ENCODE results near the gene PLPP7. TPM values are rescaled to one million over a fixed set of nuclear protein-coding genes. Genes with fewer than 3 reads are reported as not detected.

PLPP7 gene
- total RNA-seq, 2 donors from 2014 or later = 2.1 to 3.6 TPM

GRCh38 chr9:131275332-131276093 lies 14.0 kb upstream of the PLPP7 start:
- no peak for ATAC-seq
- no peak for DNase-seq
- H3K36me3 ChIP-seq (replicated peaks in 1 of 2; ENCODE audit: insufficient read depth in 1 of 2, low read depth in 2 of 2) = no peaks in the 10 kb centered on the region
- H3K27ac ChIP-seq = peak overlapping the region in 2 of 4 donors; percentile 36 to 67
- H3K27me3 ChIP-seq = no peaks in the 10 kb centered on the region
- TF ChIP-seq POLR2A (IDR thresholded peaks at IDR 0.05) = no peak
- TF ChIP-seq, protein P1, sequence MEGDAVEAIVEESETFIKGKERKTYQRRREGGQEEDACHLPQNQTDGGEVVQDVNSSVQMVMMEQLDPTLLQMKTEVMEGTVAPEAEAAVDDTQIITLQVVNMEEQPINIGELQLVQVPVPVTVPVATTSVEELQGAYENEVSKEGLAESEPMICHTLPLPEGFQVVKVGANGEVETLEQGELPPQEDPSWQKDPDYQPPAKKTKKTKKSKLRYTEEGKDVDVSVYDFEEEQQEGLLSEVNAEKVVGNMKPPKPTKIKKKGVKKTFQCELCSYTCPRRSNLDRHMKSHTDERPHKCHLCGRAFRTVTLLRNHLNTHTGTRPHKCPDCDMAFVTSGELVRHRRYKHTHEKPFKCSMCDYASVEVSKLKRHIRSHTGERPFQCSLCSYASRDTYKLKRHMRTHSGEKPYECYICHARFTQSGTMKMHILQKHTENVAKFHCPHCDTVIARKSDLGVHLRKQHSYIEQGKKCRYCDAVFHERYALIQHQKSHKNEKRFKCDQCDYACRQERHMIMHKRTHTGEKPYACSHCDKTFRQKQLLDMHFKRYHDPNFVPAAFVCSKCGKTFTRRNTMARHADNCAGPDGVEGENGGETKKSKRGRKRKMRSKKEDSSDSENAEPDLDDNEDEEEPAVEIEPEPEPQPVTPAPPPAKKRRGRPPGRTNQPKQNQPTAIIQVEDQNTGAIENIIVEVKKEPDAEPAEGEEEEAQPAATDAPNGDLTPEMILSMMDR (IDR thresholded peaks at IDR 0.05) = no peak
- no peak overlapping the region for H3K4me3 ChIP-seq
- no peaks in the 10 kb centered on the region for H3K9me3 ChIP-seq
- WGBS, 2 donors = 75 to 90% methylated on average over 17 to 29 of the region's 29 CpGs
- peaks cover 16% of the 10 kb centered on the region for H3K4me1 ChIP-seq
- intact Hi-C loops (cut with DNase I) = no loop called here

- Histone ChIP-seq H3K9me3 (no peaks in the 10 kb centered on the region), H3K27ac (peak within 1 kb of the TSS in 3 of 4 donors; percentile 30 to 67 (median 34)), H3K4me1 (peaks cover 16% of the 10 kb centered on the region), H3K4me3 (peak within 1 kb of the TSS in 1 of 2 donors; percentile 75), H3K27me3 (no peaks in the 10 kb centered on the region), H3K36me3 (replicated peaks in 1 of 2; ENCODE audit: insufficient read depth in 1 of 2, low read depth in 2 of 2) (no peaks in the 10 kb centered on the region)
- intact Hi-C loops (cut with DNase I) = no loop called here
- ATAC-seq (no peak), DNase-seq (peak in 2 of 4 donors; percentile 34 to 51)
- TF ChIP-seq POLR2A (IDR thresholded peaks at IDR 0.05) = peak in 1 of 3 donors; percentile 16
- TF ChIP-seq, protein P1 (IDR thresholded peaks at IDR 0.05) = peak in 1 of 7 experiments; percentile 6
- 20 to 56% methylated on average over 13 to 64 of the region's 76 CpGs for WGBS, 2 donors
These were observed 13.2 kb upstream of the PLPP7 start, which contains the start of gene FAM78A for GRCh38 chr9:131276094-131276888. TSS of gene FAM78A (minus strand) at chr9:131276510. CDS start at chr9:131276179, 331 bp downstream.

DNA sequence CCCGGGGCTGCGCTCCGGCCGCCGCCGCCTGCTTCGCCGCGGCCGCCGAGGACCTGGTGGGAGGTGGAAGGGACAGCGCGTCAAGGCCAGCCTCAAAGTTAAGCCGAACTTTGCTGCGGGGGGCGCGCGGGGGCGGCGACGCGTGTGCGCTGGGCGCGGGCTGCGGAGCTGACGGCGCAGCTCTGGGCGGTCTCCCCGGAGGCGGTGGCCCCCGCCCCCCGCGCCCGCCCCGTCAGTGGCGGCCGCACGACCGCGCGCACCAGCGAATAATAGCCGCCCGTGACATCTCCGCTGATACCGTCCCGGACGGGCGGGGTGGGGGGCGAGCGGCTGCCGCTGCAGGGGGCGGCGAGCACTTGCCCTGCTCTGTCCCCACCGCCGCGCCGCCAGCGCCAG lies 12.6 kb upstream of the PLPP7 start:
- TF ChIP-seq POLR2A (IDR thresholded peaks at IDR 0.05) = no peak
- TF ChIP-seq, protein P1 (IDR thresholded peaks at IDR 0.05) = no peak
- no peak for DNase-seq
- Histone ChIP-seq H3K4me1 (peaks cover 16% of the 10 kb centered on the region), H3K9me3 (no peaks in the 10 kb centered on the region), H3K36me3 (replicated peaks in 1 of 2; ENCODE audit: insufficient read depth in 1 of 2, low read depth in 2 of 2) (no peaks in the 10 kb centered on the region), H3K27ac (peak overlapping the region in 1 of 4 donors; percentile 67), H3K4me3 (peak overlapping the region in 1 of 2 donors; percentile 75), H3K27me3 (no peaks in the 10 kb centered on the region)
- 1% methylated on average over 25 of the region's 60 CpGs; no CpG with 5 or more reads in 1 of the 2 donors for WGBS, 2 donors
- intact Hi-C loops (cut with DNase I) = no loop called here
- ATAC-seq = no peak

DNA sequence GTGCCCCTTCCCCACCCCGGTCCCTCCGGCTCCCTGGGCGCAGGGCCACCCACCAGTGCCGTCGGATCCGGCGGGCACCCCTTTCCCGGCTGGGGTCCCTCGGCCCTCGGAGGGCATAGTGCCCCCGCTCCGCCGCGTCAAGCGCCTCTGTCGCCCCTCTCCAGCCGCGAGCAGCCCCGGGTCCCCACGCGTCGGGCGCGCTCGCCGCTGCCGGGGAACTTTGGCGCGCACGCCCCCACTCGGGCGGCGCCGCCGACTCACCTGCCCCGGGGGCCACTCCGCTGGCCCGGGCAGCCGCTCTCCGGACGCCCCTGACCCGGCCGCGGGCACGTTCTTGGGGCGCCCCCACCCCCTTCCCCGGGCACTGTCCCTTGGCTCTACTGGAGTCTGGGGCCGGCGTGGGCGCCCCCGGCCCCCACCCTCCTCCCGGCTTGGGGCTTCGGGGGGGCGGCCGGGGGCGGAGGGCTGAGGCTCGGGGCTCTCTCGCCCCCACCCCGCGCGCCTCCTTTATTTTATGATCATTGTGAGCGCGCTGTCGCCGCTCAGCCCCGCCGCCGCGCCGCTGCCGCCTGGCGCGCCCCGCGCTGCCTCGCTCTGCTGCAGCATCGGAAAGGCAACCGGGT lies 12.1 kb upstream of the PLPP7 start:
- intact Hi-C loops (cut with DNase I) = no loop called here
- Histone ChIP-seq H3K4me3 (peak overlapping the region; percentile 47 to 75), H3K27me3 (no peaks in the 10 kb centered on the region), H3K27ac (peak overlapping the region in 2 of 4 donors; percentile 34 to 65), H3K4me1 (peaks cover 17% of the 10 kb centered on the region), H3K9me3 (no peaks in the 10 kb centered on the region), H3K36me3 (replicated peaks in 1 of 2; ENCODE audit: insufficient read depth in 1 of 2, low read depth in 2 of 2) (no peaks in the 10 kb centered on the region)
- TF ChIP-seq, protein P1 (IDR thresholded peaks at IDR 0.05) = no peak
- no peak for TF ChIP-seq POLR2A (IDR thresholded peaks at IDR 0.05)
- WGBS, 2 donors = 0% methylated on average over 37 of the region's 78 CpGs; no CpG with 5 or more reads in 1 of the 2 donors
- DNase-seq (no peak), ATAC-seq (peak; percentile 10)
